ENCODE data around the gene KIRREL3.

KIRREL3 gene

DNA sequence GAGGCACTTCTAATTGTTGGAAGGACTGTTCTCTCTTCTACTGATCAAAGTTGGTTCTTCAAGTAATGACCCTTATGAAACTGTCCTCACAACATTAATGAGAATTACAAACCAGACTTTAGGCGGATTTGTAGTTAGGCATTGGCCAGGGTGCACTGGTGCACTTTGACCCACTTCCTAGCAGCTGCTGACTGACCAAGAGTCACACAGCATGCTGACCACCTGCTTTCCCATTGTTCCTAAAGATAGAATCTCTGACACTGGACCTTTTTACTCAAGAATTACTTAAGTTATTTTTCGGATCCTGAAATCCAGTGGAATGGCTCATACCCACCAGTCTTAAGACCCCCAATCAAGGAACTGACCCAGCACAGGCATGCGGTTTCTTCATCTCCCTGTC is 381.1 kb downstream of the KIRREL3 start:
- DNase-seq, result no peak

DNA sequence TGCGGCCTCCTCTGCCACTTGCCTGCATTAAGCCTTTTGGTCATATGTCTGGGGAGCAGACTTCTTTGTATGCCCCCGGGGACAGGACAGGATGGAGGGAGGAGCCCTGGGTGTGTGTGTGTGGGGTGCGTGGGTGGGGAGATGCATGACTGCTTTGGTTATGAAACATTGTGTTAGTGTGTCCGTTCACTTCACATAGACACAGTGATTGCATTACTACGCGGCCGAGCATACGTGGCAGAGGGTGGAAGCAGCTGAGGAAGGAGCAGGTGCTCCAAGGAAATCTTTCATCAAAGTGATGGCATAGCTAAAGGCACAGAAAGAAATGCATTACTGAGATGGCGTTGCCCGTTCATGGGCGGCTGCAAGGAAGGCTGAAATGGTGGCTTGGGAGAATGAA is 384.7 kb downstream of the KIRREL3 start:
- no peak for DNase-seq

DNA sequence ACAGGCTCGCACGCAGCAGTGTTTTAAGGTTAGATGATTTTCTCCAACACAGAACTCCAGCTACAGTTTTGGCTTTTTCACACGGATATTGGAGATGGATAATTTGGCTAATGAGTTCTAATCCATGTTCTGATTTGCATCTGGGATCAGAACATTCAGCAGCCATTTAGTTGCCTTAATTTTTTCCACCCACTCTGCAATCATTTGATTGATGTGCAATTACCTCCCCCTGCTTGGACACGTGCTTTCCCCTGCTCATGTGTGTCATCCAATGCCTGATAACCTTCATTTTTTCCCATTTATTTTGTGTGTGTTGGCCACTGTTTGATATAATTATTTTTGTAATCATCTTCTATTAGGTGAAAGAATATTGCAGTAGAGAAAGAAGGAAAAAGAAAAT is 387.3 kb downstream of the KIRREL3 start:
- no peak for DNase-seq

DNA sequence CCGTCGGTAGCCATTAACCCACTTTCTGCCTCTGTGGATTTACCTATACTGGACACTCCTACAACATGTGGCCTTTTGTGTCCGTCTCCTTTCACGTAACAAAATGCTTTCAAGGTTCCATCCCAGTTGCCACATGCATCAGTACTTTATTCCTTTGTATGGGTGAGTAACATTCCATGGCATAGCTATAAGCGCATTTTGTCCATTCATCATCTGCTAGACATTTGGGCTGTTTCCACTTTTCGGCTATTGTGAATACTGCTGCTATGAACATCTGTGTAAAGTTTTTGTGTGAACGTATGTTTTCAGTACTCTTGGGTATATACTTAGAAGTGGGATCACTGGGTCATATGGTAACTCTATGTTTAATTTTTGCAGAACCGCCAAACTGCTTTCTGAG is 387.9 kb downstream of the KIRREL3 start:
- no peak for DNase-seq

DNA sequence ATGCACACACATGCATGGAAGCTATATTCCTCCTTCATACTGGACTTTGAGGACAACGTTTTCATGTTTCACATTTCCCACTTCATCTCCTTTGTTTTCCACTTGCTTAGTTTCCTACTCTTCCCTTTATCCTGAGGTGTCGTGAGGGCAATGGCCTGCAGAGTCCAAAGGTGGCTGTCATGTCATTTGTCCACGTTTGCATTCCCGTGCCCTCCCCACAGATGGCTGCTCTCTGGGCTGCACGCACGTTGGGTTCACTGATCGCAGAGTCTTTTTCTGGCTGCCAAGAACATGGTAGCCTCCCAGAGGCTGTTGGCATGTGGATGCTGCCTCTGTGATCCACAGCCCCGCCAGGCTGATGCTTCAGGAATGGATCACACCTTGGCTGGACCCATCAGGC is 389.1 kb downstream of the KIRREL3 start:
- no peak for DNase-seq

DNA sequence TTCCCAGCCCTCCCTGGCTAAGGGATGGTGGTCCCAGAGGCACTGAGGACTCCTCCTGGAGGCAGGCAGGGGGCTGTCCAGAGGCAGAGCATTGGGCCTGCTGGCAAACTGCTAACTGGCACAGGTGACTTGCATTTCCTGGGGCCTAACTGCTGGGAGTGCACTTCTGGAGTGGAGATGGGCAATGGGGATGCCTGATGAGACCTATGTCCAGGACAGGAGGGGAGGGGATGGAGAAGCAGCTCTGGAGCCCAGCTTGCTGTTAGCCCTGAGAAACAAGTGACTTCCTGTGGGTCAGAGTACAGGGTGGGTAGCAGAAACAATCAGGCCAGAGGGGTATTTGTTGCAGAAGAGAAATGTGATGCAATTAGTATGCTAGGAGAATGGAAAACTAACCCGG is 391.9 kb downstream of the KIRREL3 start:
- no peak for DNase-seq

DNA sequence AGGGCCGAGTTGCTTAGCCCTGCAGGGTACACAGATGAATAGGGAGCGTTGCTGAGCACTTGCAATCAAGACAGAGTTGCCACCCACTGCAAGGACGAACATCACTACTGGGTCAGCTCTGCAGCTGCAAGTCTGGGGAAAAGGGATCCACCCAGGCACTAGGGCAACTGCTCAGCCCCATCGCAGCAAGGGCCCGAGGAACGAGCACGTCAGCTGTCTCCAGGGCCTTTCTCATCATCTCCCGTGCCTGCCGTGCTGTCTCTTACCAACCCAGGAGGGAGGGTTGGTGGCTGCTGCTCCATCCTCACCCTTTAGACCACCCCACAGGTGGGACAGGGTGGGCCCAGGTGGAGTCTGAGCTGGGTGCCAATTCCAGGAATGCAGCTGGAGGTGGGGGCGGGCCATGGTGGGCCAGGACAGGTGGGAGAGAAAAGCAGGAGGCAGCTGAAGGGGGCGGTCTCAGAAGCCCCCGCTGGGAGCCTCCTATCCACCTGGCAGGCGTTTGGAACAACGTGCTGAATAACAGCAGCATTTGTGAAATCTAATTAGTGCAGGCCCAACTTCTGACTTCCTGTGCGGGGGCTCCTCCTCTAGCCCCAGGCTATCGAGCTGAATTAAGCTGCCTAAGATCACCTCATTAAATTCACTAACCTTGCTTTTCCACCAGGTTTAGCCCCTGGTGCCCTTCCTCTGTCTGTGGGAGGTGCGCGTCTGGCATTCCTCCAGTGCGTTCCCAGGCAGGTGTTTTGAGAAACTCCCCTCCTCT is 392.6 kb downstream of the KIRREL3 start:
- DNase-seq, result no peak

DNA sequence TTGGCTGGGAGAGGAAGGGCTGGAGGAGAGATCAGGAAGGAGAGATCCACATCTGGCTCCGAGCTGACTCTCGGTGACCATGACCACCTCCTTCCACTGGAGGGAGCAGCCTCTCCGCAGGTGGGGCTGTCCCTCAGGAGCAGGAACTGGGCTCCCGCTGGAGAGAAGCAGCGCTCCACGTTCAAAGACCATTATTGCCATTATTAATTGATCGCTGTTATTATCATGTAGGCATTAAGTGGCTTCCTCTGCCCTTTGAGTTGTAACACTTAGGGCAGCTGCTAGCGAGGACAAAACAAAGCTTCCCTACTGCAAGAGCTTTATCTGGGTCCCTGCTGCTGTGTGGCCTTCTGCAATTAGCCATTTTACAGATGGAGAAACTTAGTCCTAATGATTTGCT is 393.2 kb downstream of the KIRREL3 start:
- DNase-seq, result no peak

DNA sequence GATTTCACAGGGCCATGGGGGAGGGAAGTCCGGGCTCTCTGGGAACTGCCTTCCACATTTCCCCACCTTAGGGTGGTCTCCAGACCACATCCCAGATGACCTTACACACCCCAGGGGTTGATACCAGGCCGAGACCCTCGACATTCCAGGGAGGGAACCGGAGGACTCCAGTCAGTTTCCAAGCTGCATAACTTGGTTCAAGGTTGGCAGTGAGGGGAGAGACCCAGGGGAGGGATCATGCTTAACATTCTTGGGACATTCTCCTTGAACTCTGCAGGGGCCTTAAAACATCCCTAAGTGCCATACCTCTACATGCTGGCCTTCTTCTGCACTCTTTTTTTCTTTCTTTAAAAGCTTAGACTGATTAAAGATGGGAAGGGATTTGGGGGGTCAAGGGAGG is 394.1 kb downstream of the KIRREL3 start:
- DNase-seq, result no peak

DNA sequence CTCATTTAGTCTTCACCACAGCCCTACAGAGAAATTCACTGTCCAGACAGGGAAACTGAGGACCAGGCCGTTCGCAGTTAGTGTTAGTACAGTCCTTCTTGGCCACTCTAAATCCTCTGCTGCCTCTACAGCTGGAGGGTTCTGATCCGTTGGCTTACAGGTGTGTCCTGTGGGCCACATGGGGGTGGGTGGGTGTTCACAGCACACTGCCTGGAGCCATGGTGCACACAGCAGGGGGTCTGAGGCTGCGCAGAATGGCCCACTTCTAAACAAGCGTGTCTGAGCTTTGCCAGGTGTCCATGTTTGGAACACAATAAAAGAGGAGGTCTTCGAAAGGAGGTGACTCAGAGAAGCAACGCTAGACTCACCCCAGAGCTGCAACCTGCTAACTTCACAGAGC is 396.1 kb downstream of the KIRREL3 start:
- no peak for DNase-seq

DNA sequence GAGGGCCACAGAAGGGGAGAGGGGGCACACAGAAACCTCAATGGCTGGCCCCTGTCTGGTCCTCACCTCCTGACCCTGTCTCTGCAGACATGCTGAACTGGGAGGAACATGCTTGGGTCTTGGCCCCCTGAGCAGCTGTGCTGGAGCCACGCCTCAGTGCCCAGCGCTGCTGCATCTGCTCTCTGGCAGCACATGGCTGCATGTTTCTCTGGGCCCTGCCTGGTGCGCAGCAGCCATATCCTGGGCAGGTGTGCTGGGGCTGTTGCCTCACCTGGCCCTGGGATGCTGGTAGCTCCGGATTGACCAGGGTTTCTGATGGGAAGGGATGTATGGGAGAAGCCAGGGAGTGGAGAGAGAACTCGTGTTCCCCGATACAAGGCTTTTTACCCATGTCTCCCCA is 397.1 kb downstream of the KIRREL3 start:
- no peak for DNase-seq

DNA sequence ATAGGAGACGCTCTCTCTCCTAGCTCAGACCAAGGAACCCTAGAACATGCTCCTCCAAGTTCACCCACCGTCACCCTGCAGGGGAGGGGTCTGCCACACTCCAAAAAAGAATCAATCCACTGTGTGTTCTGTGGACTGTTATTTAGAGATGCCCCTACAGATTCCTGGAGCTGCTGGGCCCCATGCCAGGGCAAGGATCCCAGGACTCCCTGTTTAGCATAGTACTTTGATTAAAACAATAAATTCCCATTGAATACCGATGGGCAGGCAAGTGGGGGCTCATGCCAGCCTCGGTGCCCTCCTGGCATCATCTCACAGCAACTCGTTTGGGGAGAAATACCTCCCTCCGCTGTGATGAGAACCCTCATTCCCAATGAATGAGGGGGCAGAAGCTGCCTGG is 397.6 kb downstream of the KIRREL3 start:
- no peak for DNase-seq

DNA sequence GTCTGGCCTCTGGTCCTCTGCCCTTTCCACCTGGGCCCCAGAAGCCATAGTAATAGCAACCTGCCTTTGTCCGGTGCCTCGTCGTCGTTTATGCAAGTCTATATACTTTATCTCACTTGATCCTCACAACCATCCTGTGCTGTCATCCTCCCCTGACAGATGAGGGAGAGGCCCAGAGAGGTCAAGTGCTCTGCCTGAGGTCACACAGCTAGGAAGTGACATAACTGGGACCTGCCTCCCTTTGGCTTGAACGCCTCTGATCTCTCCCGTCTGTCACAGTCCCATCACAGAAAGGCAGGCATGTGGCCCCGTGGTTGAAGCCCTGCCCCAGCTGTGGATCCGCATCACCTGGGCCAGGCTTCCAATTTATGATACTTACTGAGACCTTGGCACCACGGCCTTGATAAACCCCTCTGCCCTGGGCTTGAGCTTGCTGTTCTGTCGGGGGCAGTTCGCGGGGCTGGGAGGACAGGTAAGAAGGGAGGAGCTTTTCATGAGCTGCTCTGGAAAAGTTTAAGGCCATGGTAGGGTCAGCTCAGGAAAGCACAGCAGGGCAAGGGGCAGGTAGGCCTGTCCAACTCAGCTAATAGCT is 398.1 kb downstream of the KIRREL3 start:
- DNase-seq, result no peak

DNA sequence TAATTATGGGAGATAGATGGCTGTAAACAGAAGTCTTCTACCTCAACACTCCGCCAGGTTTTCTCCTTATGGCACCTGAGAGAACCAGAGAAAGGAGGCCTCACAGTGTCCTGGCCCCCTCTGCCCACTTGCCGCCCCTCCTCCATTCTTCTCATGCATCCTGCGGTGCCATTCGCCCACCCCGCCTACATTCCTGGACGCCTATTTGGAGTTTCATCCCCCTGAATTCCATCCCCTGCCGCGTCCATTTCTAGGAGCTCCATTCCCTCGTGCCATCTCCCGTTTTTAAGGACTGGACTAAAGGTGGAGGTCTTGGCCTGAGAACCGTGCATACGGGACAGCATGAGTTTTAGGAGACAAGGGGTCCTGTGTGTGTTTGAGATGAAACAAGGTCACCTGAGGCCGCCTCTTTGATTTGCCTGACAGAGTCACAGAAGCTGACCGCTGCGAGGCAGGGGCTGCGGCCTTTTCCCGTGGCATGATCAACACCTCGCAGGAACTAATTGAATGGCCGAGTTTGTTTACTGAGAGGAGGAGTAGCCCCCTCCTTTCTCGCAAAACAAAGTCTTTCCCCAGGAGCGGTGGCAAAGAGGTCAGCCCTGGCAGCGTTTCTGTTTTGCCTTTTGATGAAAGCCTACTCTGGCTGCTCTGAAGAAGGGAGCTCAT is 398.9 kb downstream of the KIRREL3 start:
- DNase-seq, result no peak

DNA sequence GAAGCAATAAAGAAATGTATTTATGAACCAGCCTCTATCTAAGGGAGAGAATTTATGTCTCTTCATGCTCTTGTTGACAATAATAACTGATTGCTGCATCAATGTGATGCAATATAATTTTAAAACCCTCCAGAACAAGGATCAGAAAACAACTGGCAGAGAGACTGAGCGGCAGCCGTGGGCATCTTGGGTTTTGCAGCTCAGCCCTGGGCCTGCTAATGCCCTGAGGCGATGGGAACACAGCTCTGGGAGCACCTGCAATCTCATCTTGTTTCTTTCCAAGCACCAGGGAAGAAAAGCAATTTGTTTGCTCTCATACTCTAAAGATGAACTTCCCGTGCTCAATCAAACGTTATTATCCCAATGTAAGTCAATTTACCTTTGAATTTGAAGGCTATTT is 399.4 kb downstream of the KIRREL3 start:
- DNase-seq, result no peak

DNA sequence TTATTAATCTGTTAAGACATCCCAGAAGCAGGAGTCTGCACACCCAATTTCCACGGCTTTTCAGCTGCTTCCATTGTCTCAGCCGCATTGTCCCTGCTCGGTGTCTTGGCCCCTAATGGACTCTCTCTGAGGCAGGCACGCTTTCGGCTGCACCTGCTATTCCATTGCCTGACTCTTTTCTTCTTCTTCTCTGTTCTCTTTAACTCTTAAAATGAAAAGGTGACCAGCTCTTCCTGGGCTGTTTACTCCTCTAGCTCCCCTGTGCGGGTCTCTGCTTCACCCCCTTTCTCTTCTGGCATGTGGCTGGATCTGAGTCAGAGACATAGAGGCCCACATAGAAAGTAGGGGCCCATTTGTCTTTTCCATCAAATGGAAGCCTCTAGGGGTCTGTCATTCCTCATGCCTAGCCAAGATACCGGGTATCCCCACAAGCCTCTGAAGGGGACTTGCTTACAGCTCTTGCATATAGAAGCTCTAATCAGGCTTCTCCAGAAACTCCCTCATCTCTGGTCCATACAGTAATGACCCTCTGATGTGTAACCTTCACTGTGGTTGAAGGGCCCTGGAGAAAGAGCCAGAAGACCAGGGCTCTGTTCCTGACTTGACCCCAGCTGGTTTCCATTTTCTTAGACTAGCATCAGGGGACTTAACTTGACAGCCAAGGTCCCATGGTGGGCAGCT is 401.2 kb downstream of the KIRREL3 start:
- DNase-seq, result no peak

DNA sequence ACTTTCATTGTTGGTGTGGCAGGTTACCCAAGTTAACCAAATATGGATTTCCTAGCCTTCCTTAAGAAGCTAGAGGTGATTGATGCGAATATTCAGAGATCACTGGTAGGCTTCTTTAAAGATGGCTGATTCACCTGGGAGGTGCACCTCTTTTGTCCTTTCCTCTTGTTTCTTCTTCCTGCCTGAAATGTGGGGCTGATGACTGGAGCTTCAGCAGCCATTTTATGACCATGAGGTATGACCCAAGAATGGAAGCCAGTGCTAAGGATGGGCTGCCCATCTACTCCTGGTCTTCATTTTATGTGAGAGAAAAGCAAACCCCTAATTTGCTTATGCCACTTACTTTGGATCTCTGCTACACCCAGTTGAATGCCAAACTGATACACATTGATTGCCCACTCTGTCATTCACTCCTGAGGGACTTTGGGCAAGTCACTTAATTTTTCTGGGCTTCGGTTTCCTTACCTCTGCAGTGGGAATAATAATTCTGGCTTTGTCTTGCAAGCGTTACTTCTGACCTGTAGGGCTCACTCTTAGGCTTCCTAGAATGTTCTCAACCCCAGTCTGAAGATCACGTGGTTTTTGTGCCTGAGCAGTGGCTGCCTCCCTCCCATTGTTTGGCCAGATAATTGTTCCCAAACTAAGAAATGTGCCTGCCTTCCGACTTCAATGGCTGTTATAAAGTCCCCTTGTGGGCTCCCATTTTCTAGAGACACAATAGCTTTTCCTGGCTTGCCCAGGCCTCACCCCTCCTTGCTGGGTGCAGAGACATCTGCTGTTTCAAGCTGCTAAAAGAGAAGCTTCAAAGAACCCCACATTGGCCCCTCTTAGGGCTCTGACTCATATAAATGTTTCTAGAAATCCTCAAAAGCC is 402.0 kb downstream of the KIRREL3 start:
- no peak for DNase-seq

DNA sequence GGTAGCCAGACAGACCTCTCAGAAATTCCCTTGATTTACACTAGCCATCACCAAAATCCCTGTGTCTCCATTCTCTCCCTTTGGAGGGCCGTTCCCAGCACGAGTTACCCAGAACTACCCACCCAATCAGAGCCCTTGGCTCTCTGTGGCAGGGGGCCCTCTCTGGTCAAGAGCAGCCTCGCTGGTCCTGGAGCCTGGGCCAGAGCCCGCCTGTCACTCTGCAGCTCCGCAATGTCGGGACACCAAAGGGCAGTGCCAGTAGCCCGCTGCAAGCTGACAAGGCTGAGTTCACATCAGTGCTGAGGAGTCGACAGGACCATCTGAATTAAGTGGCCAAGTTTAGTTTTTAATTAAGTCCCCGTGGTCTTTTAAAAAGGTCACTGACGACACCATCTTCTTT is 403.5 kb downstream of the KIRREL3 start:
- no peak for DNase-seq

DNA sequence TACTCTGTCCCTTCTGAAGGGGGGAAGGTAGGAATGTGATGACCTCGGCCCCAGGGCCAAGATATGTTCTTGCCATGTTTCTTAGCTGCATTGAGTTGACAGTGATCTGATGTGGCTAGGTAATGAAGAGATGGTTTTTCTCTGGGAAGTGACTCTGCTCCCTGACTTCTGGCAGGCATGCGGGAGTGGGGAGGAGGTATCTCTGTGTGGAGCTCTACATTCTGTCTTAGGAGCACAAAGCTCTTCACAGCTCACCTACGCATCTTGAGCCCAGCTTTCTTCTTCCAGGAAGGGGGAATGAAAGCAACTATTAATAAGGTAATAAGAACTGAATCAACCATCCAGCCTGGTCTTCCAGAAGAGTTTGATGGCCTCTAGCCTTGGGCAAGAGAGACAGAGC is 404.1 kb downstream of the KIRREL3 start:
- no peak for DNase-seq

DNA sequence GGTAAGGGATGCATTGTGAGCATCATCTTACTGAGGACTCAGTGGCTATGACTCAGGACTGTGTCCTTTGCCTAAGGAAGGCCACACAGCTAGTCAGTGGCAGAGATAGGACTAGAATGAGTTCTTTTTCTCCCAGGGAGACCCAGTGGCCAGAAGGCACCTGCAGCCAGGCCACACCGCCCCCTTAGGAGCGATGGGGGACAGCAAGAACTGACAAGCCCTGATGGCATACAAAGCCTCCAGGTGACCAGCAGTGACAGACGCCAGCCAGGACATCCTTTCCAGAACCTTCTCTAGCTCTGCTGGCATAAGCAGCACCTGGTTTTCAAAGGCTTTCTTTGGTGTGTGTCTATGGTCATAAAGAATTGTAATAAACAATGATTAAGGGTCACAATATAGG is 405.0 kb downstream of the KIRREL3 start:
- DNase-seq, result no peak

DNA sequence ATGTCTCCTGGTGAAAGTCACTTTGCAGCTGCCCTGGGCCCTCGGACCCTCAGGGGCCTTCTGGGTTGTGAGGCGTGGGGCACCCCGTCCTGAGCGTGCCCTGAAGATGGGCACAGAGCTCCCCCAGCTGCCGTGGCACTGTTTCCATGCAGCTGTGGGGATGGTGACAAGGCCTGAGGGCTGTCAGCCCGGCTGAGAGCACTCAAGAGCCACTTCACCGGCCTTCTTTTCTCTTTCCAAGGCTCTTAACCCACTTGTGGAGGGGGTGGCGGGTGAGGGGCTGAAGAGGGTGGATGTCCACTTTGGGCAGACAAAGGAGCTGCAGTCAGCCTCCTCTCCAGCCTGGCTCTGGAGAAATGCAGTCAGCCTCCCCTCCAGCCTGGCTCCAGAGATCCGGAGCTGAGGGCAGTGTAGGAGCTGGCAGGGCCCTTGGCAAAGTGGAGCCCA is 405.6 kb downstream of the KIRREL3 start:
- DNase-seq, result no peak

DNA sequence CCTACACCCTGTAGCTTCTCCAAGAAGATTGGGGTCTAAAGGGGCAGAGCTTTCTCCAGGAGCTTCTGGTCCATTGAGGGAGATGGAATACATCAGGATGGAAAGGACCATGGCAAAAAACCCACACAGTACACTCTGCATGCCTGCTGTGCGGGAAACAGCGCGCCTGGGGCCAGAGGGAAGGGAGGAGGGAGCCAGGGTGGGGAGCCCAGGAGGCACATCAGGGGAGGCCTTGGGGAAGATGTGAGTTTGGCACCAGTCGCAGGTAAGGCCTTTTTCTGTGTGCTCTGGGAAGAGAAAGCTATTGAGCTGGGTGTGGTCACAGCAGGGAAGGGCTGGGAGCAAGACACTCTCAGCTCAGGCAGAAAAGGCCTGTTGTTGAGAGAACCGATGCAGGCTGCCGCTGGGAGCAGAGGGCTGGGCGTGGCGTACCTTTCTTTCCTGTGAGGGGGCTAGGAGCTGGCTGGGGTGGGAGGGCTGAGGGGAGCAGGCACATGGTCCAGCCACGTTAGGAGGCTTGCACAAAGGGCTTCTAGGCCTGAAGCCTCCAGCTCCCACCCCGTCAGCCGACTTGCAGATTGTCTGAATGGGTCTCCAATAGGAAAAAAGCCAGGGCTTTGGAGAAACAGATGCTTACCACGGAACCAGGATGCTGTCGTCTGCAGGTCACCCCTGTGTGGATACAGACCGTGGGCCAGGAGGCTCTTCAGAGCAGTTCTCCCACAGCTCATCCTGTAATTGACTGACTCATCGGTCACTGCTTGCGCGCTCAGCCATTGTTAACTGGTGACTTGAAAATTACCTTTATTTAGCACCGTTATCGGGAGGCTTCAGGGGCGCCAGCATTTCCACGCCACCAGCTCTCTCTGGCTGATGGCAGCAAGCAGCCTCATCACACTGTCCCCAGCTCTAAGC is 407.8 kb downstream of the KIRREL3 start:
- no peak for DNase-seq

Data from activated gamma-delta T cell treated with Interleukin-2 at 50 U/mL for 16 hours (primary cell).